Endothelial cell of umbilical vein (primary cell): ENCODE results near the gene TRMT44. TPM values are rescaled to one million over a fixed set of nuclear protein-coding genes. Genes with fewer than 3 reads are reported as not detected.

ENCODE experiments used
- BruUV-seq: library from RNA; stranded (reverse); fragments of 400-500 nt; replicated peaks from 2 replicates; lab custom pipeline; 2021; lab: Mats Ljungman, UMichigan
- CTCF ChIA-PET: fragments of 300-600, 350-600 bp; sonication (Branson Sonifier 250); formaldehyde crosslinking; loops from one replicate; lab custom pipeline; 2021; ENCODE audit warnings: antibody characterized with exemption, inconsistent platforms; lab: Charles Lee
- POLR2A ChIA-PET: fragments of 300-600, 350-600 bp; sonication (Branson Sonifier 250); formaldehyde crosslinking; loops from one replicate; lab custom pipeline; 2021; ENCODE audit warnings: antibody characterized with exemption, inconsistent platforms; lab: Charles Lee
- DNase-seq: peaks from one replicate; pipeline ENCODE4 v3.0.0-alpha.2; 2011; ENCODE audit warnings: low read depth, low spot score
- FAIRE-seq: peaks from 2 replicates; lab custom pipeline; 2011; peaks lifted over from hg19 to GRCh38; lab: Jason Lieb, UNC
- H2AFZ ChIP-seq: 2 replicates; pipeline ENCODE4 v1.6.0; 2012; ENCODE audit warnings: low read depth, low read length, control low read depth, inconsistent platforms
- H3K27ac ChIP-seq: 2 replicates; pipeline ENCODE4 v1.5.1; 2011; ENCODE audit warnings: low read depth, mild to moderate bottlenecking, control low read depth, low read length, moderate library complexity; ENCODE audit not compliant: insufficient read depth
- H3K27me3 ChIP-seq, 2 experiments: 2 replicates each; pipeline versions ENCODE4 v1.6.0 to v1.6.1; 2011; ENCODE audit warnings: low read length in 2 of 2, mixed read lengths in 1 of 2; ENCODE audit not compliant: control insufficient read depth in 2 of 2, insufficient read depth in 2 of 2
- H3K36me3 ChIP-seq, 2 experiments: 2 replicates in 1 of 2; 3 replicates in 1 of 2; pipeline ENCODE4 v1.5.1; 2011; ENCODE audit warnings: low read length in 2 of 2, mild to moderate bottlenecking in 1 of 2, moderate library complexity in 1 of 2; ENCODE audit not compliant: control insufficient read depth in 2 of 2, insufficient read depth in 2 of 2; ENCODE audit errors: extremely low read depth in 1 of 2
- H3K4me1 ChIP-seq: 3 replicates; pipeline ENCODE4 v1.5.1; 2011; ENCODE audit warnings: mild to moderate bottlenecking, low read length; ENCODE audit not compliant: control insufficient read depth, insufficient read depth; ENCODE audit errors: extremely low read depth
- H3K4me2 ChIP-seq: 2 replicates; pipeline ENCODE4 v1.6.1; 2011; ENCODE audit warnings: low read length, control low read depth, mixed read lengths; ENCODE audit not compliant: insufficient read depth
- H3K4me3 ChIP-seq, 3 experiments: fragments of 200-600 bp in 1 of 3; sonication (generic), shearing (Covaris generic) in 1 of 3; replicated peaks in 1 of 3; 2 replicates each; pipeline ENCODE4 v1.5.1; 2011 to 2016; ENCODE audit warnings: control low read depth in 3 of 3, low read length in 3 of 3, mild to moderate bottlenecking in 2 of 3, inconsistent platforms in 1 of 3, low read depth in 1 of 3, moderate library complexity in 1 of 3; ENCODE audit not compliant: insufficient read depth in 1 of 3
- H3K79me2 ChIP-seq: 2 replicates; pipeline ENCODE4 v1.6.0; 2012; ENCODE audit warnings: low read length, inconsistent platforms; ENCODE audit not compliant: control insufficient read depth, insufficient read depth
- H3K9ac ChIP-seq: replicated peaks from 2 replicates; pipeline ENCODE3; 2011; ENCODE audit warnings: low read length, control low read depth; ENCODE audit not compliant: insufficient read depth; ENCODE audit errors: extremely low read depth
- H3K9me1 ChIP-seq: replicated peaks from 3 replicates; pipeline ENCODE4 v1.6.0; 2011; ENCODE audit warnings: mild to moderate bottlenecking, low read length; ENCODE audit not compliant: control insufficient read depth, insufficient read depth; ENCODE audit errors: extremely low read depth
- H3K9me3 ChIP-seq: replicated peaks from 2 replicates; pipeline ENCODE4 v1.5.1; 2012; ENCODE audit warnings: low read length, inconsistent platforms; ENCODE audit not compliant: control insufficient read depth, insufficient read depth
- H4K20me1 ChIP-seq: replicated peaks from 2 replicates; pipeline ENCODE3; 2011; ENCODE audit warnings: mild to moderate bottlenecking, low read length; ENCODE audit not compliant: control insufficient read depth, insufficient read depth; ENCODE audit errors: extremely low read depth
- CTCF ChIP-seq, 2 donors: IDR thresholded peaks; 1 replicate in 1 of 2; 2 replicates in 1 of 2; pipeline ENCODE4 v1.5.1; 2011; ENCODE audit warnings: low read length in 2 of 2, mild to moderate bottlenecking in 2 of 2, moderate library complexity in 2 of 2, control low read depth in 1 of 2, inconsistent platforms in 1 of 2, low read depth in 1 of 2; ENCODE audit not compliant: insufficient read depth in 1 of 2; ENCODE audit errors: extremely low read depth in 1 of 2
- EZH2 ChIP-seq: IDR thresholded peaks from 2 replicates; pipeline ENCODE4 v1.6.1; 2012; ENCODE audit warnings: borderline replicate concordance, low read depth, mild to moderate bottlenecking, moderate library complexity, low read length, inconsistent platforms; ENCODE audit not compliant: severe bottlenecking
- FOS ChIP-seq: IDR thresholded peaks from 2 replicates; pipeline ENCODE4 v1.6.1; 2011; ENCODE audit warnings: mild to moderate bottlenecking, low read length, moderate library complexity, borderline replicate concordance; ENCODE audit not compliant: insufficient read depth
- GATA2 ChIP-seq: IDR thresholded peaks from 2 replicates; pipeline ENCODE4 v1.7.0; 2011; ENCODE audit warnings: low read depth, mild to moderate bottlenecking, moderate library complexity, mixed read lengths, low read length; ENCODE audit not compliant: insufficient read length, insufficient read depth
- JUN ChIP-seq: IDR thresholded peaks from 2 replicates; pipeline ENCODE4 v1.6.1; 2011; ENCODE audit warnings: borderline replicate concordance, low read depth; ENCODE audit not compliant: insufficient read length, insufficient read depth
- MYC ChIP-seq: IDR thresholded peaks from one replicate; pipeline ENCODE4 v1.6.1; 2011; ENCODE audit warnings: mild to moderate bottlenecking, low read depth, low read length
- POLR2A ChIP-seq: IDR thresholded peaks from 2 replicates; pipeline ENCODE4 v1.6.1; 2012; ENCODE audit warnings: low read depth, mild to moderate bottlenecking, control low read depth, low read length
- POLR2AphosphoS5 ChIP-seq: IDR thresholded peaks from 2 replicates; pipeline ENCODE4 v1.6.1; 2012; ENCODE audit warnings: low read depth, mild to moderate bottlenecking, control low read depth, low read length, moderate library complexity; ENCODE audit not compliant: insufficient read depth
- dilution Hi-C: fragments of 300-500 bp; cut with MboI; formaldehyde crosslinking; loops from one replicate; pipeline ENCODE4 v1.15.0; 2019; ENCODE audit warnings: low sequenced_read_pairs; ENCODE audit not compliant: extremely low pct_ligation_motif_present
- intact Hi-C: fragments of 100-400 bp; cut with micrococcal nuclease; formaldehyde crosslinking; loops from one replicate; pipeline ENCODE4 v1.10.0; 2022
- polyA plus RNA-seq, 4 experiments: library from polyadenylated mRNA; depleted of rRNA in 3 of 4; stranded (reverse) in 3 of 4; unstranded in 1 of 4; fragments of >200 nt; gene quantifications; 2 replicates each; pipeline versions ENCODE4 v1.2.1 to v1.2.3, GENCODE V29; 2011 to 2012; ENCODE audit warnings: missing spikeins in 1 of 4
- total RNA-seq: library from RNA; stranded (reverse); gene quantifications from 2 replicates; pipeline ENCODE4 v1.2.3, GENCODE V29; 2021
- TF ChIP-seq, protein P1 (sequence below): IDR thresholded peaks from 2 replicates; pipeline ENCODE4 v1.6.1; 2011; ENCODE audit not compliant: insufficient read depth, insufficient read length

TRMT44 gene
- total and polyA plus RNA-seq, 2 donors (not counting 3 experiments of a cell fraction or from before 2014, with no cell fraction given): 10.4 to 17.3 TPM

DNA sequence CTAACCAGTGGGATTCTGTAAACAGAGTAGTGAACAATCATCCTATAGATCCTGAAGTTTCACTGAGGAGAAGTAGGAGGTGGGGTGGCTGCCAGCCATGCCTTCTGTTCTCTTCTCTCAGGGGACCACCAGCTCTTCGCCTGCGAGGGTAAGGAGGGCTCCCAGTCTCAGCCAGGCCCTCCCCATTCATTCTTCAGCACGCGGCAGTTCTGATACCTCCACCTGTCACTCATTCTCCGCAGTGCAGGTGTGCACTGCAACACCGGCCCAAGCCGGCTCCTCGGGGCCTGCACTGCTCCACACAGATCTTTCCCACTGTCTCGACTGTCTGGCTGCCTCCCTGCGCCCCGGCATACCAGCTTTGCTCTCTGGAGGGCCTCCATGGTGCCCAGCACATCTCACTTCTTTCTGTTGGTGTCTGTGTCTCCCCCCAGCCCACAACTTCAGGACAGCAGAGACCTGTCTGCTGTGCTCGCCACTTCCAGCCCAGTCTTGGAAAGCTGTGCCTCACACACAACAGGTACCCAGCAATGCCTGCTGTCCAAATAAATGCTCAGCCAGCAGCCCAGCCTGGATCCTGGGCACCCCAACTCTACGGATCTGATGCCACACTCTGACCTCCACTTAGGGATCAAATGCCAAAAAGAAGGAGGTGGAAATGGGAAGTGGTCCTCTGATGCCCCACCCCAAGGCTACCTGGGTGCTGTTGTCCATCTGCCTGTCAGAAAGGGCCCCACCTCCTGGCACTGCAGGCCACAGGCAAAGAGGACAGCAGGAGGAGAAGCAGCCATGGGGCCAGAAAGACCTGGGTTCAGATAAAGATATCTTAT, 29.0 kb upstream of the TRMT44 start:
- CTCF ChIA-PET: interaction anchor here (0.9 to 2.0 kb wide), 11 partner anchors 9 to 235 kb away, joined by 4 to 57 read pairs (median 12); no protein-coding TSS in a partner anchor
- no peak for FAIRE-seq

More for the DNA sequence above, 29.0 kb upstream of the TRMT44 start:
- H3K27ac ChIP-seq: no peak overlapping the region
- H3K36me3 ChIP-seq: peaks cover 0 to 28% of the 10 kb centered on the region in 2 experiments
- no peak overlapping the region for H3K4me2 ChIP-seq
- no peak overlapping the region for H2AFZ ChIP-seq
- POLR2A ChIA-PET: interaction anchor here (0.7 to 1.4 kb wide), 2 partner anchors 17 to 26 kb away, joined by 3 to 5 read pairs; no protein-coding TSS in a partner anchor
- TF ChIP-seq GATA2 (no peak), JUN (no peak), FOS (no peak), POLR2AphosphoS5 (no peak), MYC (no peak), CTCF (IDR thresholded peaks at IDR 0.05; ENCODE audit: extremely low read depth in 1 of 2, insufficient read depth in 1 of 2, low read depth in 1 of 2, low read length in 2 of 2) (no peak), EZH2 (no peak), POLR2A (no peak)
- TF ChIP-seq, protein P1, sequence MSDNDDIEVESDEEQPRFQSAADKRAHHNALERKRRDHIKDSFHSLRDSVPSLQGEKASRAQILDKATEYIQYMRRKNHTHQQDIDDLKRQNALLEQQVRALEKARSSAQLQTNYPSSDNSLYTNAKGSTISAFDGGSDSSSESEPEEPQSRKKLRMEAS: no peak
- no peaks in the 10 kb centered on the region for H4K20me1 ChIP-seq
- no peaks in the 10 kb centered on the region for H3K4me1 ChIP-seq
- dilution Hi-C loops: no loop called here
- no peak for DNase-seq
- H3K9ac ChIP-seq: no peak overlapping the region
- no peaks in the 10 kb centered on the region for H3K27me3 ChIP-seq
- intact Hi-C loops: loop anchor here (2.0 kb wide), 2 partner anchors 17 to 145 kb away; no protein-coding TSS in a partner anchor
- no peaks in the 10 kb centered on the region for H3K79me2 ChIP-seq
- H3K9me1 ChIP-seq: no peaks in the 10 kb centered on the region
- H3K4me3 ChIP-seq: no peak overlapping the region
- no TSS peak for BruUV-seq
- no peaks in the 10 kb centered on the region for H3K9me3 ChIP-seq
